DND-41 (cell line): ENCODE measurements around the gene MRRF.

Source experiments
- ATAC-seq: fragments of 200-7000 bp; cut with Tn5 transposase; 3 replicates; pipeline ENCODE4 v1.9.1; 2021; ENCODE audit warnings: low read depth; ENCODE audit not compliant: insufficient read depth
- DNase-seq: peaks from one replicate; pipeline ENCODE4 v3.0.0-alpha.2; 2020
- H2AFZ ChIP-seq: 2 replicates; pipeline ENCODE4 v1.6.0; 2012; ENCODE audit warnings: low read depth, low read length
- H3K27ac ChIP-seq: 2 replicates; pipeline ENCODE4 v1.5.1; 2012; ENCODE audit warnings: low read length, inconsistent platforms
- H3K27me3 ChIP-seq: fragments of 200-600 bp; sonication (generic); 2 replicates; pipeline ENCODE4 v1.6.0; 2012; ENCODE audit warnings: low read length, mild to moderate bottlenecking, inconsistent platforms; ENCODE audit not compliant: insufficient read depth, poor library complexity
- H3K36me3 ChIP-seq: 2 replicates; pipeline ENCODE4 v1.5.1; 2012; ENCODE audit warnings: low read length, inconsistent platforms; ENCODE audit not compliant: insufficient read depth
- H3K4me1 ChIP-seq: 2 replicates; pipeline ENCODE4 v1.5.1; 2012; ENCODE audit warnings: mild to moderate bottlenecking, low read length; ENCODE audit not compliant: insufficient read depth
- H3K4me2 ChIP-seq: 2 replicates; pipeline ENCODE4 v1.6.0; 2012; ENCODE audit warnings: mild to moderate bottlenecking, moderate library complexity, low read length, inconsistent platforms; ENCODE audit not compliant: insufficient read depth
- H3K4me3 ChIP-seq, 2 experiments: fragments of 200-600 bp in 1 of 2; shearing (Covaris generic) in 1 of 2; 2 replicates each; pipeline ENCODE4 v1.5.1; 2012 to 2016; ENCODE audit warnings: inconsistent platforms in 2 of 2, low read length in 2 of 2, mild to moderate bottlenecking in 2 of 2, low read depth in 1 of 2, moderate library complexity in 1 of 2
- H3K79me2 ChIP-seq: 2 replicates; pipeline ENCODE4 v1.6.0; 2012; ENCODE audit warnings: low read length, inconsistent platforms; ENCODE audit not compliant: insufficient read depth
- H3K9ac ChIP-seq: 2 replicates; pipeline ENCODE4 v1.6.0; 2012; ENCODE audit warnings: low read depth, mild to moderate bottlenecking, inconsistent platforms, low read length, moderate library complexity
- H3K9me3 ChIP-seq: 2 replicates; pipeline ENCODE4 v1.5.1; 2012; ENCODE audit warnings: low read length, moderate library complexity, mild to moderate bottlenecking, inconsistent platforms; ENCODE audit not compliant: insufficient read depth, severe bottlenecking
- H4K20me1 ChIP-seq: 2 replicates; pipeline ENCODE4 v1.6.0; 2012; ENCODE audit warnings: low read length; ENCODE audit not compliant: insufficient read depth
- CTCF ChIP-seq: IDR thresholded peaks from 2 replicates; pipeline ENCODE4 v1.5.1; 2012; ENCODE audit warnings: borderline replicate concordance, low read length, moderate library complexity, mild to moderate bottlenecking; ENCODE audit not compliant: poor library complexity, severe bottlenecking; ENCODE audit errors: extremely low read depth
- EZH2 ChIP-seq: IDR thresholded peaks from 3 replicates; pipeline ENCODE4 v1.6.1; 2012; ENCODE audit warnings: borderline replicate concordance, low read depth, mild to moderate bottlenecking, moderate library complexity, low read length, inconsistent platforms; ENCODE audit not compliant: severe bottlenecking

The MRRF gene

GRCh38 chr9:122331523-122331927 lies 66.8 kb downstream of the MRRF start:
- no peak overlapping the region for H3K4me3 ChIP-seq
- no peak overlapping the region for H3K27ac ChIP-seq
- H3K36me3 ChIP-seq, result no peaks in the 10 kb centered on the region; the same call in 1 of the 2 replicates
- H3K79me2 ChIP-seq, result no peaks in the 10 kb centered on the region
- no peaks in the 10 kb centered on the region for H3K27me3 ChIP-seq
- ATAC-seq (no peak), DNase-seq (no peak)
- H4K20me1 ChIP-seq, result no peaks in the 10 kb centered on the region
- H2AFZ ChIP-seq, result no peak overlapping the region
- TF ChIP-seq CTCF (no peak), EZH2 (no peak)
- H3K4me1 ChIP-seq, result no peaks in the 10 kb centered on the region
- H3K9me3 ChIP-seq, result no peaks in the 10 kb centered on the region
- no peak overlapping the region for H3K4me2 ChIP-seq
- no peak overlapping the region for H3K9ac ChIP-seq

- Histone ChIP-seq H3K4me2 (no peak overlapping the region), H3K9ac (no peak overlapping the region), H3K27me3 (no peaks in the 10 kb centered on the region), H3K4me1 (no peaks in the 10 kb centered on the region), H3K36me3 (no peaks in the 10 kb centered on the region; the same call in 1 of the 2 replicates), H3K9me3 (no peaks in the 10 kb centered on the region), H3K79me2 (no peaks in the 10 kb centered on the region), H3K27ac (no peak overlapping the region), H2AFZ (no peak overlapping the region), H3K4me3 (no peak overlapping the region), H4K20me1 (no peaks in the 10 kb centered on the region)
- no peak for DNase-seq
- no peak; the same call in 2 of the 3 replicates for ATAC-seq
- TF ChIP-seq CTCF (no peak), EZH2 (no peak)
These were observed 67.4 kb downstream of the MRRF start for GRCh38 chr9:122332083-122332482.

- Histone ChIP-seq H3K27ac (no peak overlapping the region), H3K4me3 (no peak overlapping the region), H3K79me2 (no peaks in the 10 kb centered on the region), H4K20me1 (no peaks in the 10 kb centered on the region), H3K9ac (no peak overlapping the region), H2AFZ (no peak overlapping the region), H3K36me3 (no peaks in the 10 kb centered on the region; the same call in 1 of the 2 replicates), H3K9me3 (no peaks in the 10 kb centered on the region), H3K27me3 (no peaks in the 10 kb centered on the region), H3K4me2 (no peak overlapping the region), H3K4me1 (no peaks in the 10 kb centered on the region)
- no peak for TF ChIP-seq EZH2
- ATAC-seq (no peak), DNase-seq (no peak)
These were observed 68.0 kb downstream of the MRRF start for GRCh38 chr9:122332644-122333043.

- no peak for DNase-seq
- no peaks in the 10 kb centered on the region for H3K79me2 ChIP-seq
- H3K36me3 ChIP-seq, result no peaks in the 10 kb centered on the region
- H4K20me1 ChIP-seq, result no peaks in the 10 kb centered on the region
- no peak overlapping the region for H3K4me3 ChIP-seq
- H3K27me3 ChIP-seq, result no peaks in the 10 kb centered on the region
- TF ChIP-seq CTCF, result no peak
- no peak for TF ChIP-seq EZH2
- H2AFZ ChIP-seq, result no peak overlapping the region
- no peak overlapping the region for H3K9ac ChIP-seq
- ATAC-seq, result no peak
- no peak overlapping the region for H3K27ac ChIP-seq
- H3K9me3 ChIP-seq, result no peaks in the 10 kb centered on the region
- H3K4me1 ChIP-seq, result no peaks in the 10 kb centered on the region
- H3K4me2 ChIP-seq, result no peak overlapping the region
These were observed 68.6 kb downstream of the MRRF start for GRCh38 chr9:122333169-122333808.
